Pancreas (tissue), 10 donors: ENCODE data around the gene THAP12. TPM values are rescaled to one million over a fixed set of nuclear protein-coding genes. Genes with fewer than 3 reads are reported as not detected.
A peak's percentile ranks its signal among the peaks of the same experiment; 100 is the strongest.
"Not testable (repeated sequence)": the region's sequence is repeated elsewhere in the genome, so short reads cannot be mapped to it uniquely, and the experiment has no call there.

Experiments used
- ATAC-seq, 4 donors: fragments of 200-7000 bp; cut with Tn5 transposase; one replicate each; pipeline versions ENCODE4 v1.8.0 to v1.9.1; 2020; ENCODE audit warnings: mild to moderate bottlenecking in 4 of 4, moderate library complexity in 4 of 4
- DNase-seq, 6 donors: peaks; one replicate each; pipeline ENCODE4 v3.0.0-alpha.2; 2020
- FAIRE-seq: peaks from 2 replicates; lab custom pipeline; 2012; peaks lifted over from hg19 to GRCh38; lab: Jason Lieb, UNC
- H3K27ac ChIP-seq, 4 donors: fragments of 200-600 bp; sonication (generic); 1 replicate in 3 of 4; 2 replicates in 1 of 4; pipeline versions ENCODE4 v1.5.0 to v1.8.0; 2020
- H3K27me3 ChIP-seq, 4 donors: fragments of 200-600 bp; one replicate each; pipeline ENCODE4 v1.8.0; 2021
- H3K36me3 ChIP-seq, 3 donors: fragments of 200-600 bp; sonication (generic) in 1 of 3; one replicate each; pipeline versions ENCODE4 v1.5.0 to v1.8.0; 2020 to 2021
- H3K4me1 ChIP-seq, 3 donors: fragments of 200-600 bp; one replicate each; pipeline ENCODE4 v1.8.0; 2021
- H3K4me3 ChIP-seq, 4 donors: fragments of 200-600 bp; sonication (generic) in 2 of 4; one replicate each; pipeline versions ENCODE4 v1.5.0 to v1.8.0; 2020 to 2021
- H3K9me3 ChIP-seq, 4 donors: fragments of 200-600 bp; one replicate each; pipeline ENCODE4 v1.8.0; 2021
- WGBS, 2 donors: extraction: QIAGEN DNeasy Blood & Tissue Kit; methylation state at CpG; one replicate each; pipeline ENCODE4 v1.1.7; 2013; 5-methylcytosine and 5-hydroxymethylcytosine counted together
- intact Hi-C, 3 donors: fragments of 100-400 bp; cut with DNase I; formaldehyde crosslinking; loops; one replicate each; pipeline versions ENCODE4 v1.11.1 to v1.14.2; 2022
- polyA plus RNA-seq, 2 donors: library from polyadenylated mRNA; stranded (reverse); fragments of 200-250 nt; gene quantifications; one replicate each; pipeline ENCODE4 v1.2.3, GENCODE V29; 2013
- total RNA-seq, 6 donors: library from RNA; stranded (reverse); fragmentation: NEBNext Ultra II Directional in 4 of 6; extraction: Animal tissue kit (Norgen Biotek cat#: 25700) in 4 of 6; gene quantifications; one replicate each; pipeline versions ENCODE4 v1.2.1 to v1.2.4, GENCODE V29; 2021 to 2023
- TF ChIP-seq, protein P1 (sequence below), 4 donors: fragments of 200-600 bp; sonication (generic) in 3 of 4; IDR thresholded peaks; one replicate each; pipeline versions ENCODE4 v1.5.0 to v1.8.0; 2021; ENCODE audit warnings: antibody characterized with exemption in 4 of 4
- donor health status: healthy with polysubstance abuse.
- donor health status: DM: no; HTN: no; CAD: no; lungs with moderate emphysema.
- donor health status: DM: no; HTN: no; CAD: no.
- donor health status: control.
- donor health status: control.
- donor health status: Bipolar disorder and iron deficiency.
- donor health status: DM: yes; HTN: yes; CAD: no.
- donor health status: DM: no; HTN: no; CAD: no.
- donor health status: DM: no; HTN: no; CAD: no.
- donor health status: DM: yes; HTN: yes; CAD: no.

Gene THAP12
- total and polyA plus RNA-seq, 8 donors: 19.4 to 41.7 (median 28.2) TPM

GRCh38 chr11:76325185-76325584 lies 55.7 kb downstream of the THAP12 start:
- Histone ChIP-seq H3K4me1 (no peaks in the 10 kb centered on the region), H3K4me3 (no peak overlapping the region), H3K9me3 (no peaks in the 10 kb centered on the region), H3K27ac (no peak overlapping the region), H3K36me3 (no peaks in the 10 kb centered on the region), H3K27me3 (no peaks in the 10 kb centered on the region)
- intact Hi-C loops: no loop called here
- ATAC-seq: no peak
- WGBS, 2 donors: 94 to 98% methylated on average over 2 of the region's 2 CpGs
- DNase-seq: no peak
- TF ChIP-seq, protein P1, sequence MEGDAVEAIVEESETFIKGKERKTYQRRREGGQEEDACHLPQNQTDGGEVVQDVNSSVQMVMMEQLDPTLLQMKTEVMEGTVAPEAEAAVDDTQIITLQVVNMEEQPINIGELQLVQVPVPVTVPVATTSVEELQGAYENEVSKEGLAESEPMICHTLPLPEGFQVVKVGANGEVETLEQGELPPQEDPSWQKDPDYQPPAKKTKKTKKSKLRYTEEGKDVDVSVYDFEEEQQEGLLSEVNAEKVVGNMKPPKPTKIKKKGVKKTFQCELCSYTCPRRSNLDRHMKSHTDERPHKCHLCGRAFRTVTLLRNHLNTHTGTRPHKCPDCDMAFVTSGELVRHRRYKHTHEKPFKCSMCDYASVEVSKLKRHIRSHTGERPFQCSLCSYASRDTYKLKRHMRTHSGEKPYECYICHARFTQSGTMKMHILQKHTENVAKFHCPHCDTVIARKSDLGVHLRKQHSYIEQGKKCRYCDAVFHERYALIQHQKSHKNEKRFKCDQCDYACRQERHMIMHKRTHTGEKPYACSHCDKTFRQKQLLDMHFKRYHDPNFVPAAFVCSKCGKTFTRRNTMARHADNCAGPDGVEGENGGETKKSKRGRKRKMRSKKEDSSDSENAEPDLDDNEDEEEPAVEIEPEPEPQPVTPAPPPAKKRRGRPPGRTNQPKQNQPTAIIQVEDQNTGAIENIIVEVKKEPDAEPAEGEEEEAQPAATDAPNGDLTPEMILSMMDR (IDR thresholded peaks at IDR 0.05): no peak
- FAIRE-seq: no peak

DNA sequence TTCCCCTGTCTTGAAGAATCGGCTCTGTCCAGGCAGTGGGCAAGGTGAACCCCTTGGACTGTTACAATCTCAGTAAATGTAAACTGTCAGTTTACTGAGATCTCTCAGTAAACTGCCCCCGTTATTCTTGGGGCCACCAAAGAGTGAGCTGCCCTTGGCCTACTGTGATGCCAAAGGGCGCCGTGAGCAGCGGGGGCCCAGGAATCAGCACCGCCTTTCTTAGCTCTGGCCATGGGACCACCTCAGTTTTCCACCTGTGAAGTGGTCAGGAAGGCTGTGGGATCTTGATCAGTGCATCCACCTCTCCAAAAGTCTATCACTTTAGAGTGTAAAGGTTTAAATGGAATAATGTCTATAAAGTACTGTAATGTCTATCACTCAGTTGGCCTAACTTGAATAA lies 57.1 kb downstream of the THAP12 start:
- 97% methylated on average over 6 of the region's 6 CpGs for WGBS, 2 donors
- no peak for FAIRE-seq

DNA sequence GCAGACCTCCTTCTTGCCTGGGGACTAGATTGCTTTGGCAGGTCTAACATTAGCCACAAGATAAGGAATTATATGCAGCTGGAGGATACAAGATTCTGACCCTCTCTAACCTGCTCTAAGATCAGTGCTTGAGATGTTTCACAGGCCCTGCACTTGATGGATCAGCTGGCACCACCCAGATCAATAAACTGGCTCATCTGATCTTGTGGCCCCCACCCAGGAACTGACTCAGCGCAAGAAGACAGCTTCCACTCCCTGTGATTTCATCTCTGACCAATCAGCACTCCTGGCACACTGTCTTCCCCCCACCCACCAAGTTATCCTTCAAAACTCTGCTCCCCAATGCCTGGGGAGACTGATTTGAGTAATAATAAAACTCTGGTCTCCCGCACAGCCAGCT lies 57.6 kb downstream of the THAP12 start:
- H3K27me3 ChIP-seq, H3K36me3 ChIP-seq, H3K4me3 ChIP-seq, H3K27ac ChIP-seq, DNase-seq, ATAC-seq, H3K9me3 ChIP-seq, FAIRE-seq, intact Hi-C loops, H3K4me1 ChIP-seq: not testable (repeated sequence)
- WGBS, 2 donors: 92 to 95% methylated on average over 2 of the region's 2 CpGs

More for the DNA sequence above, 57.1 kb downstream of the THAP12 start:
- DNase-seq (no peak), ATAC-seq (no peak)
- intact Hi-C loops: no loop called here
- H3K9me3 ChIP-seq: no peaks in the 10 kb centered on the region
- no peaks in the 10 kb centered on the region for H3K4me1 ChIP-seq
- H3K27ac ChIP-seq: no peak overlapping the region
- no peaks in the 10 kb centered on the region for H3K27me3 ChIP-seq
- no peak overlapping the region for H3K4me3 ChIP-seq
- TF ChIP-seq, protein P1 (IDR thresholded peaks at IDR 0.05): no peak
- H3K36me3 ChIP-seq: no peaks in the 10 kb centered on the region

DNA sequence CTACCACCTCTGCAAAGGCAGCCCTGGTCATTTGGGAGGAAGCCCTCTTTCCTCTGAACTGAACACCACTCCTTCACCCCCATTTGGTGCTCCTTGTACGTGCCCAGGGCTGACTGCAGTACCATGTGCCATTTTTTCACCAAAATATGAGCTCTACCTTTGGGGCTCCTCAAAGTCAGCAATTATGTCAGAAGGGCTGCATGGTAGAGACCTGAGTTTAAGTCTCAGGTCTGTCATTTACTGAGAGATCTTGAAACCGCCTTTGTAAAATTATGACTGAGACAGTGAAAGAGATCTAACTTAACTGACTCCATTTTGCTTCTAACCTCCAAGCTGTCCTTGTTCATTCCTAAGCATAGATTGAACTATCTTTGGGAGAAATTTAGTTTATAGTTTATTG lies 58.0 kb downstream of the THAP12 start:
- FAIRE-seq (no peak), DNase-seq (no peak), ATAC-seq (no peak)
- Histone ChIP-seq H3K4me1 (no peaks in the 10 kb centered on the region), H3K36me3 (no peaks in the 10 kb centered on the region), H3K4me3 (no peak overlapping the region), H3K27me3 (no peaks in the 10 kb centered on the region), H3K9me3 (no peaks in the 10 kb centered on the region), H3K27ac (no peak overlapping the region)
- 94 to 95% methylated on average over 2 of the region's 2 CpGs for WGBS, 2 donors
- intact Hi-C loops: no loop called here
- TF ChIP-seq, protein P1 (IDR thresholded peaks at IDR 0.05): no peak

DNA sequence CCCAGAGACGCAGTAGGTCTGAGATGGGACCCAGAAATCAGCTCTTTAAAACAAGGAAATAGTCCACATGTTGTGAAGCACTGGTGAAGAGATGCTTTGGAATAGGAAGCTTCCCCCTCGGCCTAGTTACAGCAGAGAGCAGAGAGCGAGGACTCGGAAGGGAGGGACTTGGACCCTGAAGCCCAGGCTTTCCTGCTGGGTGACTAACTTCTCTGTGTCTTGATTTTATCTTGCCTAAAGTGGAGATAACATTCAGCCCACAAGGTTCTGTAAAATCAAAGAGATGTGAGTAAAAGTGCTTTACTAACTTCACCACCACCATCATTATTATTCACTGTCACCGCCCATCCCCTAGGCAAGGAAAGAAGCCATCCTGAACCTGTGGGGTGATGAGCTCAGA lies 58.4 kb downstream of the THAP12 start:
- TF ChIP-seq, protein P1 (IDR thresholded peaks at IDR 0.05): no peak
- intact Hi-C loops: no loop called here
- peak in 1 of 6 donors; percentile 8 for DNase-seq
- Histone ChIP-seq H3K4me1 (no peaks in the 10 kb centered on the region), H3K36me3 (no peaks in the 10 kb centered on the region), H3K27me3 (no peaks in the 10 kb centered on the region), H3K9me3 (no peaks in the 10 kb centered on the region), H3K4me3 (peak overlapping the region in 3 of 4 donors; percentile 27 to 64 (median 58)), H3K27ac (peak overlapping the region; percentile 63 to 93 (median 83))
- WGBS, 2 donors: 66 to 75% methylated on average over 5 of the region's 5 CpGs
- no peak for ATAC-seq
- no peak for FAIRE-seq
